GM12875 (cell line): ENCODE measurements around the gene SAFB.

ENCODE experiments used
- H3K4me3 ChIP-seq: one replicate; pipeline ENCODE4 v1.5.1; 2011; ENCODE audit warnings: low read depth, low read length, control low read depth
- CTCF ChIP-seq: IDR thresholded peaks from 2 replicates; pipeline ENCODE4 v1.5.1; 2011; ENCODE audit warnings: low read depth, mild to moderate bottlenecking, control low read depth, inconsistent platforms, low read length, moderate library complexity, borderline replicate concordance; ENCODE audit not compliant: insufficient read depth

Gene SAFB

GRCh38 chr19:5609881-5610448, 12.9 kb upstream of the SAFB start:
- no peak overlapping the region for H3K4me3 ChIP-seq
- no peak for TF ChIP-seq CTCF

DNA sequence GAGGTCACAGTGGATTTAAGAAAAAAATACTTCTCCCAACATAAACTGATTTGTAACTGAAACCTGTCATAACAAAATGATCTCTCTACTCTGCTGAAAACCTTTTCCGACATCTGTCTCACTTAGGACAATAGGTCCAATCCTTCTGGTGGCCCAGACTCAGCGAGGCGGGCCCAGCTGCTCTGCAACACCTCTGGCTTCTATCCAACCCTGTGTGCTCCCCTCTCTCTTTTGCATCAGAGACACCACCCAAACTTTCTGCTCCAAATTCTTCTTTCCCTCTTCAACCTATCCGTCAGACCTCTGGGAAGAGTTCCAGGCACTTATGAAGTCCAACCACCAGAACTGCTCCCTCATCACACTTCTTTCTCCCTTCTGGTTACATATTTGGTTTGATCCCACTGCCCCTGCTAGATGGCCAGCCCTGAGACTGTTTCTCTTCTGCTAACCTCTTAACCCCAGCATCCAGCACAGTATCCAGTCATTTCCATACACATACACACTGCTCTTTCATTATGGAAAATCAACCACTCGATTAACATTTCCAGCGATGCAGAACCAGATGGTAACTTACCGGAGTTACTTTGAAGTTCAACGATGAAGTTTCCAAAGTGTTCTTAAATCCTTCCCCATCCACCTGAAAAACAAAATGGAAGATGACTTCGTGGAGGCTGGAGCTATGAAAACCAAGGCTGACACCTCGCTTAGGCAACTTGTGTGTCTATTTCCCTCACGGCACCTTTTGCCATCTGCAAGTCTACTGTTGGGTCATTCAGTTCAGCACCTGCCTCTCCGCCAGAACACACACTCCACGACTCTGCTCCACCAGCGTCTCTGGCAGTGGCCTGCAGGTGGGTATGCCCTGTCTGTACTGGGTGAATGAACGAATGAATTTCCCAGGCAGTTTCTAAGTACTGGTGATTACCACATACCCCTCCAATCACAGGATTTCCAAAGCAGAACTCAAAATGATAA, 9.7 kb upstream of the SAFB start:
- TF ChIP-seq CTCF = no peak
- H3K4me3 ChIP-seq = no peak overlapping the region

DNA sequence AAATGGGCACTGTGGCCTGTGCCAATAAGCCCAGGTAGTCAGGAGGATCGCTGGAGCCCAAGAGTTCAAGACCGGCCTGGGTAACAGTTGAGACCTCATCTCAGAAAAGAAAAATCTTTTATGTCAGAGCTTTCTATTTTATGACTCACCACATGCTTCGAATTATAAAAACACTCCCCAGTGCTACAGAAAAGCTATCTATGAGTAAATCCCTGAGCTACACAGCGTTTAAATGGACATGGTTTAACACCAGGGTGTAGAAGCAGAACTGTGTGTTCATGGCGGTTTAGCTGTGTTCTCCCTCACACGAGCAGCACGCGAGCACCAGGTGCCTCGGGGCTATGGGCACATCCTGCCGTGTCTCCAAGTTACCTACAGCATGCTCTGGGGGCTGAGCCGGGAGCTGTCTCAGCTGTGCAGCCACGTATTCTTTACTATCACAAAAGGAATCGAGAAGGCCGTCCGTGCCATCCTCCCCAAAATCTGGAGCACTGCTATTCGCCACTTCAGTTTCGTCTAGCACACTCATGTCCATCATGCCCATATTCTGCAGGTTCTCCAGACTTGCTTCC, 7.0 kb upstream of the SAFB start:
- no peak overlapping the region for H3K4me3 ChIP-seq
- no peak for TF ChIP-seq CTCF

GRCh38 chr19:5617080-5617479, 5.8 kb upstream of the SAFB start:
- H3K4me3 ChIP-seq = no peak overlapping the region
- TF ChIP-seq CTCF = no peak

- TF ChIP-seq CTCF = no peak
- no peak overlapping the region for H3K4me3 ChIP-seq
Observed at GRCh38 chr19:5618591-5618990, 4.3 kb upstream of the SAFB start.

DNA sequence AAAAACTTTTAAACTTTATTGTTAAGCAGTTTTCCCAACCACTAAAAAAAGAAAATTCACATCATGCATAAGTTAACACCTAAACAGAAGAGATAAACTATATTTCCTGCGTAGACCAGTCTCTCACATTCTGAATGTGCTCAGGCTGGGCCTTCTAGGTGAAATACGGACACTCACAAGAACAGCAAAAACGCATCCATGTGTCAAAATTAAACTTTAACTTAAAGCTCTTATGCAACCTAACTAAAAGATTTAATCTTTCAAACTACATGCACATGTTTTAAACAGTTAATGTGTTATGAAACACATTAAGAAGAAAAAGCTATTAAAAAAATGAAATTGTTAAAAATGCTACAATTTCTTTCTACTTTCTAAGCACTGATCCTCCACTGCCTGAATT, 2.9 kb upstream of the SAFB start:
- no peak overlapping the region for H3K4me3 ChIP-seq
- no peak for TF ChIP-seq CTCF
